ENCODE measurements around the gene ALDOB.

ALDOB gene

DNA sequence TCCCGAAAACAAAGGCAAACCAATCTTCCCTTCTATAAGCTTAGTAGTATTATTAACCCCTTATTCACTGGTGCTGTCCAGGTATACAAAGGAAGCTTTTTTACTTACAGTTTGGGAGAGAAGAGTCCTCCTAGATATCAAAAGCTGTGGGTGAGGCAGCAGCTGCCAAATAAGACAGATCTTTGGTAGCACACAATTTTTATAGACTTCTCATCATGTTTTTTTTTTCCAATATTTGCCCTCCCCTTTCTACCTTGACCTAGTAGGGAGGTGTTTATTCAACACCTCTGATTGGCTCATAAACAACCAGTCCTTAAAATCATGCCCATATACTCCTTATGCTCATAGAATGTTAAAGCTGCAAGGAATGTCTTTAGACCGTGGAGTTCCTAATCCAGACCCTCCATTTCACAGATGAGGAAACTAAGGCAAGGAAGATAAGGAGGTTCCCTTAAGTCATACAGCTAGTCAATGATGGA, at the start of gene ALDOB:
Gene ALDOB (minus strand): TSS at position 174 of the 479 bp plus-strand sequence. CDS start 4,887 bp downstream, outside the sequence.
- no peak for DNase-seq

- DNase-seq = no peak
Measured at GRCh38 chr9:101484046-101484445, 48.5 kb upstream of the ALDOB start.

DNA sequence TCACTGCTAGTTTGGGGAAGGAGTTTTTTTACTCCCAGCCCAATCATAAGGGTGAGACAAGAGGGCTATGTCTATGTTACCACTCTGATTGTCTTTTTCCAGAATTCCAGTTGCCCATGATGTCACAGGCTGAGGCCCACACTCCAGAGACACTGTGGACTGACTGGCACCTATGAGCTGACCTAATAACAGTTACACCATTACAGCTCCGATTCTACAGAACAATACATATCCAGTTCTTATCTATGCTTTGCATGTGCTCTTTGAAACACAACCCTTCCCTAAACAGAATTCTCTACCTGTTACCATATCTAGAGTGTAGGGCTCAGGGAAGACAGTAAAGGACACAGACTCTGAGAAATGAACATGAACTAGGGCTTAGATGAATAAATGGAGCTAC, 45.7 kb upstream of the ALDOB start:
- no peak for DNase-seq

DNA sequence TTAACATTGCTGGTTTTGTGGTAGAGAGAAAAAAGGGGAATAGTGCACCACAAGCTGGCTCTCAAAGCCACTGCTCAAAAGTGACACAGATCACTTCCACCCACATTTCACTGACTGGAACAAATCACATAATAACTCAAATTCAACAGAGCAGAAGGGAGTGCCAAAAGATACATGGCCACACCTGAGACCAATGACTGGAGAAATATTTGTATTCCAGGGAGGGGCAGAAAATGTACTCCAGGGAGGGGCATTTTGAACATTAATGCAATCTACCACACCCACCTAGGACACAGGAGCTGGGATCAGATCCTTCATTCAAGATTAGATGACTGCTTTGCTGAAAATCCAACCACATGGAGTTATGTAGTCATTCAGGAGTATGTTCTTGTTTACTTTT, 44.8 kb upstream of the ALDOB start:
- no peak for DNase-seq

DNA sequence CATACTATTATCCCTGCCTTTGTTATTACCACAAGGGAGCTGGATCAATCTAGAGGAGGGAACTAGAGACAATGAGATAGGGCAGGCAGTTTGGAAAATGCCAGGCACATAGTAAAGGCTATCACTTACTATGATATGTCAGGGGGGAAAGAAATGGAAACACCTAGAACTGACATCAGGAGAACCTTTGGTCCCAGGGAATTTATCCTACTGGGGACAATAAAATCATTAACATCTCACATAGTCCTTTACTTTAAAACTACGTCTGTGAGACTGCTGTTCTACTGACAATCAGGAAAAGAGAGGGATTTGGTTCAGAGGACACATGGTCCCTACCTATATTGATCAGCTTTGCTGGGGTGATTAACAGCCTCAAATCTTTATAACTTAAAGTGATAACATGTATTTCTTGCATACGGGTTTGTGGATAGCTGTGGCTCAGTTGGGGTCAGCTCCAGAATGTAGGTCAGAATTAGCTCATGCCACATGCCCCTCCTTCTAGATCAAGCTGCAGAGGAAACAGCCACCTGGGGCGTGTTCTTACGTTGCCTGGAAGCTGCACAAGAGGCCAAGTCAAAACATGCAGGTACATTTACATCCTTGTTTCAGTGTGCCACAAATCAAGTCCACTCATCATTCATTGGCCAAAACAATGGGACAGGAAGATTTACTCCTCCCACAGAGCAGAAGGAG, 43.9 kb upstream of the ALDOB start:
- no peak for DNase-seq

DNA sequence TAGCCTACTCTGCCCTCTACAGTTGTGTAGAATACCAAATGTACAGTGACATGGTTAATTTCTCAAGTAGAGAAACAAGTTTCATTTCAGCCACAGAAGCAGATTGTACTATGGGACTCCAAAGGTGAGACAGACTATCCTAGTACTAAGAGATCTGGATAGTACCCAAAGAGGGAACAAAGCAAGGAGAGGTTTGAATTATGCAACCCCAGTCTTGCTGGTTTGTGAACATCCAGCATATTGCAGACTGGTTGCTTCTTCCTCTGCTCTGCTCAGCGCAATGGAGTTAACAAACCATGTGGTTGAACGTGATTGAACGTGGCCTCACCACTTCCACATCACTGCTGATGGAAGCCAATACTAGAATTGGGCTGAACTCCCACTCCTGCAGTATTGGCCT, 43.3 kb upstream of the ALDOB start:
- DNase-seq = no peak

GRCh38 chr9:101478444-101478843, 42.9 kb upstream of the ALDOB start:
- no peak for DNase-seq

- no peak for DNase-seq
Measured at GRCh38 chr9:101477736-101478135, 42.2 kb upstream of the ALDOB start.

- no peak for DNase-seq
Measured at GRCh38 chr9:101477214-101477613, 41.6 kb upstream of the ALDOB start.

DNA sequence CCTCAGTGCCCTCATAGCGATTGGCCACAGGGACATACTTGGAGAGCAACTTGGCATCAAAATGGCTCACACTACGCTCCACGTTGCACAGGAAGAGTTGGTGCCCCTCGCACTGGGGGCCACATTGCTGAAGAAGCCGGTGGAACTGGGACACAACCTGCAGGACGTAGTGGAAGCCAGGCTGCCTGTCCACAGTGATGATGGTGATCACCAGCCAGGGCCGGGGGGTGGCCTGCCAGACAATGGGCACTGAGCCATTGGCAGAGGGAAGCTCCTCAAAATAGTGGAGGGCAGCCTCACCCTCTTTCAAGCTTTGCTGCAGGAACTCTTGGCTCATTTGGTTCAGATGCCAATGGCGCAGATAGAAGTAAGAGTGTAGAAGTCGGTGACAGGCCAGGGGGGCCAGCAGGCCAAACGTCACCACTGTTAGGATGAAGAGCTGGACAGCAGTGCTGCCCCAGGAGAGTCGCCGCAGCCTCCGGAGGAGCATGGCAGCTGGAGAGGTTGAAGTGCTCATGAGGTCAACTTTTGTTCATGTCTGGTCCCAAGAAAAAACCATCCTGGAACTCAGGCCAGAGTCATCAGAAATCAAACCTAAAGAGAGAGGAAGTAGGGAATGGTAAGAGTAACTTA, 41.1 kb upstream of the ALDOB start:
- no peak for DNase-seq

- DNase-seq = no peak
Measured at GRCh38 chr9:101472891-101473290, 37.3 kb upstream of the ALDOB start.

GRCh38 chr9:101470929-101471328, 35.4 kb upstream of the ALDOB start:
- no peak for DNase-seq

- no peak for DNase-seq
Measured at GRCh38 chr9:101470021-101470420, 34.4 kb upstream of the ALDOB start.

- no peak for DNase-seq
Measured at GRCh38 chr9:101469026-101469425, 33.5 kb upstream of the ALDOB start.

DNA sequence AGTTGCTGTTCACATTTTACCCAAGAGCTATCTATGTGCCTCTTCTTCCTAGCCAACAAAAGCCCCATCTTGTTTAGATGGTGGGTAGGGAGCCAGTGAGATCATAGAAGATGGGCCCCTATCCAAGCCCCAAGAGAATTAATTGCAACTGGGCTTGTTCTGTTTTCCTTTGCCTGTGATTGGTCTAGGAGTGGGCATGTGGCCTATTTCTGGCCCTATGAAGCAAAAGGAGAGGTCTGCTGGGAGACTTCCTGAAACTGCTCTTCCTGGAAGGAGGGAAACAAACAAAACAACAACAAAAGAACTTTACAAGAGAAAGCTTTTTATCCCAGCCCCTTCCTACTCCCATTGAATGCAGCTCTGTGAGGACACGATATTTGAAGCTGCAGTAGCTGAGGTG, 32.5 kb upstream of the ALDOB start:
- DNase-seq = no peak

GRCh38 chr9:101467690-101468089, 32.1 kb upstream of the ALDOB start:
- no peak for DNase-seq

GRCh38 chr9:101466863-101467262, 31.3 kb upstream of the ALDOB start:
- DNase-seq = no peak

- DNase-seq = no peak
Measured at GRCh38 chr9:101465326-101465915, 29.8 kb upstream of the ALDOB start.

DNA sequence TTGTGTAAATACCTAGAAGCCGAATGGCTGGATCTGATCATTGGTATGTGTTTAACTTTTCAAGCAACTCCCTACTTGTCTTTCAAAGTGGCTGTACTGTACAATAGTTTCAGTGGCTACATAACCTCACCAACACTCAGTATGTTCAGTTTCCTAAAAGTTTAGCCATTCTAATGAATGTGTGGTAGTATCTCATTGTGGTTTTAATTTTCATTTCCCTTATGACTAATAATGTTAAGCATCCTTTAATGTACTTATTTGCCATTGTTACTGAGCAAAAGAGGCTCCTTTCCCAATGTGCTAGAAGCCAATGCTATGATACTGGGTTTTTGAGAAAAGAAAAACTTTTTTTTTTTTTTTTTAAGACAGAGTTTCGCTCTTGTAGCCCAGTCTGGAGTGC, 27.8 kb upstream of the ALDOB start:
- no peak for DNase-seq

GRCh38 chr9:101462558-101462957, 27.0 kb upstream of the ALDOB start:
- DNase-seq = no peak

- DNase-seq = no peak
Measured at GRCh38 chr9:101460965-101461364, 25.4 kb upstream of the ALDOB start.

- no peak for DNase-seq
Measured at GRCh38 chr9:101458963-101459631, 23.5 kb upstream of the ALDOB start.

GRCh38 chr9:101457003-101457402, 21.4 kb upstream of the ALDOB start:
- no peak for DNase-seq

All from activated CD4-positive, alpha-beta T cell treated with anti-CD3 and anti-CD28 coated beads, Interleukin-2, amount 50 U/mL, for 4 hours (primary cell).